CD8-positive, alpha-beta memory T cell (primary cell): Measurements from ENCODE around the gene CBLL1. TPM values are rescaled to one million over a fixed set of nuclear protein-coding genes. Genes with fewer than 3 reads are reported as not detected.

ENCODE experiments used
- CTCF ChIA-PET: fragments of 350-600 bp; sonication (Branson Sonifier 250); formaldehyde crosslinking; loops from one replicate; lab custom pipeline; 2021; ENCODE audit warnings: antibody characterized with exemption; lab: Charles Lee
- POLR2A ChIA-PET: fragments of 350-600 bp; sonication (Branson Sonifier 250); formaldehyde crosslinking; loops from one replicate; lab custom pipeline; 2021; ENCODE audit warnings: antibody characterized with exemption; lab: Charles Lee
- DNase-seq, 5 donors: peaks; one replicate each; pipeline versions ENCODE4 v3.0.0 to v3.0.0-alpha.2; 2020 to 2022; ENCODE audit warnings: mixed read lengths in 1 of 5
- H3K27ac ChIP-seq: one replicate; pipeline ENCODE4 v1.7.0; 2013; ENCODE audit warnings: low read depth, mild to moderate bottlenecking, low read length, moderate library complexity
- H3K27me3 ChIP-seq: 2 replicates; pipeline ENCODE4 v1.7.0; 2013; ENCODE audit warnings: low read length, mild to moderate bottlenecking; ENCODE audit not compliant: insufficient read depth, poor library complexity, severe bottlenecking
- H3K36me3 ChIP-seq: 2 replicates; pipeline ENCODE4 v1.7.0; 2013; ENCODE audit warnings: mild to moderate bottlenecking, low read length, moderate library complexity; ENCODE audit not compliant: insufficient read depth
- H3K4me1 ChIP-seq: 2 replicates; pipeline ENCODE4 v1.7.0; 2013; ENCODE audit warnings: mild to moderate bottlenecking, low read length, moderate library complexity; ENCODE audit not compliant: insufficient read depth
- H3K4me3 ChIP-seq: 2 replicates; pipeline ENCODE4 v1.7.0; 2013; ENCODE audit warnings: mild to moderate bottlenecking, low read length
- H3K9me3 ChIP-seq: 2 replicates; pipeline ENCODE4 v1.7.0; 2013; ENCODE audit warnings: mild to moderate bottlenecking, low read length
- H3K27ac Mint-ChIP-seq, 8 donors: one replicate each; pipeline ENCODE4 v1.8.0; 2020 to 2021; ENCODE audit warnings: mixed read lengths in 8 of 8, mild to moderate bottlenecking in 6 of 8, inconsistent platforms in 3 of 8, moderate library complexity in 3 of 8
- H3K27me3 Mint-ChIP-seq, 2 donors: one replicate each; pipeline ENCODE4 v1.8.0; 2020 to 2021; ENCODE audit warnings: mixed read lengths in 2 of 2, mild to moderate bottlenecking in 1 of 2, moderate library complexity in 1 of 2
- H3K36me3 Mint-ChIP-seq, 3 donors: one replicate each; pipeline ENCODE4 v1.8.0; 2020 to 2021; ENCODE audit warnings: mixed read lengths in 3 of 3, inconsistent platforms in 1 of 3, mild to moderate bottlenecking in 1 of 3
- H3K4me1 Mint-ChIP-seq, 3 donors: one replicate each; pipeline ENCODE4 v1.8.0; 2020 to 2021; ENCODE audit warnings: mixed read lengths in 3 of 3, inconsistent platforms in 1 of 3, mild to moderate bottlenecking in 1 of 3
- H3K4me3 Mint-ChIP-seq, 7 donors: one replicate each; pipeline ENCODE4 v1.8.0; 2020 to 2021; ENCODE audit warnings: mixed read lengths in 7 of 7, mild to moderate bottlenecking in 6 of 7, moderate library complexity in 4 of 7, inconsistent platforms in 2 of 7
- H3K9me3 Mint-ChIP-seq, 5 donors: one replicate each; pipeline ENCODE4 v1.8.0; 2020 to 2022; ENCODE audit warnings: mixed read lengths in 5 of 5, mild to moderate bottlenecking in 3 of 5, moderate library complexity in 2 of 5, inconsistent platforms in 1 of 5
- polyA plus RNA-seq: library from polyadenylated mRNA; unstranded; fragments of 300-500 nt; fragmentation: Illumina TruSeq; gene quantifications from one replicate; pipeline ENCODE4 v1.2.3, GENCODE V29; 2021
- total RNA-seq, 2 experiments: library from RNA; stranded (reverse); gene quantifications; one replicate each; pipeline ENCODE4 v1.2.3, GENCODE V29; 2021

Gene CBLL1
- total and polyA plus RNA-seq, 3 experiments from 2014 or later, result 42.7 to 89.7 (median 49.3) TPM

GRCh38 chr7:107779647-107780099 is 35.7 kb downstream of the CBLL1 start:
- peaks cover 0 to 13% (median 0%) of the 10 kb centered on the region in 3 donors for H3K36me3 Mint-ChIP-seq
- H3K4me1 ChIP-seq, result no peaks in the 10 kb centered on the region
- H3K27me3 Mint-ChIP-seq, result peaks cover 0 to 1% of the 10 kb centered on the region in 2 donors

GRCh38 chr7:107782374-107782773 is 38.4 kb downstream of the CBLL1 start:
- H3K9me3 ChIP-seq, result no peaks in the 10 kb centered on the region
- Mint-ChIP-seq H3K4me1 (peaks cover 5 to 26% (median 20%) of the 10 kb centered on the region in 3 donors), H3K27me3 (peaks cover 1 to 8% of the 10 kb centered on the region in 2 donors), H3K36me3 (peaks cover 0 to 7% (median 0%) of the 10 kb centered on the region in 3 donors), H3K9me3 (no peaks in the 10 kb centered on the region), H3K4me3 (no peak overlapping the region), H3K27ac (no peak overlapping the region)
- ChIA-PET POLR2A (no interaction called here), CTCF (interaction anchor here (2.0 kb wide), 1 partner anchor 39 kb away, joined by 5 read pairs; no protein-coding TSS in a partner anchor)
- no peak overlapping the region for H3K27ac ChIP-seq
- no peak overlapping the region for H3K4me3 ChIP-seq
- no peaks in the 10 kb centered on the region for H3K27me3 ChIP-seq
- H3K36me3 ChIP-seq, result no peaks in the 10 kb centered on the region
- H3K4me1 ChIP-seq, result peaks cover 4% of the 10 kb centered on the region
- DNase-seq, result no peak

More at GRCh38 chr7:107779647-107780099, 35.7 kb downstream of the CBLL1 start:
- H3K36me3 ChIP-seq, result no peaks in the 10 kb centered on the region
- H3K4me3 ChIP-seq, result no peak overlapping the region
- Mint-ChIP-seq H3K9me3 (no peaks in the 10 kb centered on the region), H3K4me3 (no peak overlapping the region), H3K27ac (peak overlapping the region in 1 of 8 donors; percentile 34), H3K4me1 (peaks cover 0 to under 1% (median 0%) of the 10 kb centered on the region in 3 donors)
- H3K27me3 ChIP-seq, result no peaks in the 10 kb centered on the region
- H3K9me3 ChIP-seq, result no peaks in the 10 kb centered on the region
- ChIA-PET POLR2A (no interaction called here), CTCF (no interaction called here)
- no peak overlapping the region for H3K27ac ChIP-seq
- DNase-seq, result no peak

- Histone ChIP-seq H3K4me3 (no peak overlapping the region), H3K4me1 (peaks cover 4% of the 10 kb centered on the region), H3K27ac (no peak overlapping the region), H3K9me3 (no peaks in the 10 kb centered on the region), H3K27me3 (no peaks in the 10 kb centered on the region), H3K36me3 (no peaks in the 10 kb centered on the region)
- peaks cover 0 to 7% (median 0%) of the 10 kb centered on the region in 3 donors for H3K36me3 Mint-ChIP-seq
- DNase-seq, result no peak
- H3K4me1 Mint-ChIP-seq, result peaks cover 7 to 37% (median 24%) of the 10 kb centered on the region in 3 donors
- ChIA-PET CTCF (interaction anchor here (1.7 kb wide), 1 partner anchor 90 kb away, joined by 5 read pairs; no protein-coding TSS in a partner anchor), POLR2A (no interaction called here)
- H3K4me3 Mint-ChIP-seq, result no peak overlapping the region
- no peaks in the 10 kb centered on the region for H3K9me3 Mint-ChIP-seq
- H3K27me3 Mint-ChIP-seq, result peaks cover 3 to 8% of the 10 kb centered on the region in 2 donors
- H3K27ac Mint-ChIP-seq, result no peak overlapping the region
These were observed 39.7 kb downstream of the CBLL1 start for GRCh38 chr7:107783648-107784047.

GRCh38 chr7:107785170-107785569 is 41.2 kb downstream of the CBLL1 start:
- Histone ChIP-seq H3K27ac (no peak overlapping the region), H3K9me3 (no peaks in the 10 kb centered on the region), H3K4me3 (no peak overlapping the region), H3K4me1 (peaks cover 4% of the 10 kb centered on the region), H3K27me3 (no peaks in the 10 kb centered on the region), H3K36me3 (no peaks in the 10 kb centered on the region)
- H3K4me1 Mint-ChIP-seq, result peaks cover 7 to 37% (median 24%) of the 10 kb centered on the region in 3 donors
- DNase-seq, result no peak
- peaks cover 0 to 7% (median 0%) of the 10 kb centered on the region in 3 donors for H3K36me3 Mint-ChIP-seq
- H3K9me3 Mint-ChIP-seq, result no peaks in the 10 kb centered on the region
- H3K27ac Mint-ChIP-seq, result peak overlapping the region in 3 of 8 donors; percentile 9 to 34 (median 19)
- ChIA-PET CTCF (interaction anchor here (1.7 kb wide), 1 partner anchor 88 kb away, joined by 5 read pairs; no protein-coding TSS in a partner anchor), POLR2A (no interaction called here)
- peaks cover 7 to 14% of the 10 kb centered on the region in 2 donors for H3K27me3 Mint-ChIP-seq
- peak overlapping the region in 1 of 7 donors; percentile 48 for H3K4me3 Mint-ChIP-seq

DNA sequence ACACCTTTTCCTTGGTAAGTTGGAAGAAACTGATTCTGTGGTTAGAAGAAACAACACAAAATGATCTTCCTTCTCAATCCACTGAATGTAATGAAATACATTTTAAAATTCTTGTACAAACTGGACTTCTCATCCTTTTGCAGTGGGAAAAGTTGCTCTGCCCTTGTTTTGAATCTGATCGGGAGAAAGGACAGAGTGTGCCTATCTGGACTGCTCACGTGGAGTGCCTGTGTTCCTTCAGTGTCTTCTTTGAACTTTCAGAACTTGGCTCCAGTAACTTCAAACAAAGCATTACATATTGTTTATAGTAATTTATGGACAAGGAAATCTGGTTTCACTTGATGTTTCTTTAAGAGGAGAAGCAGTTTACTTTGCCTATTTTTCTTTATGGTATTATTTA is 42.0 kb downstream of the CBLL1 start:
- Mint-ChIP-seq H3K4me3 (no peak overlapping the region), H3K9me3 (no peaks in the 10 kb centered on the region), H3K27me3 (peaks cover 6 to 21% of the 10 kb centered on the region in 2 donors), H3K27ac (no peak overlapping the region), H3K36me3 (peaks cover 0 to 7% (median 0%) of the 10 kb centered on the region in 3 donors), H3K4me1 (peaks cover 7 to 37% (median 24%) of the 10 kb centered on the region in 3 donors)
- peaks cover 4% of the 10 kb centered on the region for H3K4me1 ChIP-seq
- no peak overlapping the region for H3K27ac ChIP-seq
- H3K9me3 ChIP-seq, result no peaks in the 10 kb centered on the region
- ChIA-PET CTCF (no interaction called here), POLR2A (no interaction called here)
- no peak for DNase-seq
- H3K27me3 ChIP-seq, result no peaks in the 10 kb centered on the region
- H3K4me3 ChIP-seq, result no peak overlapping the region
- no peaks in the 10 kb centered on the region for H3K36me3 ChIP-seq

GRCh38 chr7:107788216-107788615 is 44.3 kb downstream of the CBLL1 start:
- ChIA-PET CTCF (interaction anchor here (0.8 kb wide), 1 partner anchor 51 kb away, joined by 3 read pairs; no protein-coding TSS in a partner anchor), POLR2A (no interaction called here)
- H3K36me3 ChIP-seq, result no peaks in the 10 kb centered on the region

GRCh38 chr7:107788662-107789061 is 44.7 kb downstream of the CBLL1 start:
- Histone ChIP-seq H3K4me3 (no peak overlapping the region), H3K9me3 (no peaks in the 10 kb centered on the region), H3K4me1 (peaks cover 4% of the 10 kb centered on the region), H3K27ac (no peak overlapping the region), H3K27me3 (no peaks in the 10 kb centered on the region), H3K36me3 (no peaks in the 10 kb centered on the region)
- ChIA-PET POLR2A (no interaction called here), CTCF (interaction anchor here (0.8 kb wide), 1 partner anchor 50 kb away, joined by 3 read pairs; no protein-coding TSS in a partner anchor)
- no peak for DNase-seq
- Mint-ChIP-seq H3K27me3 (peaks cover 6 to 28% of the 10 kb centered on the region in 2 donors), H3K9me3 (no peaks in the 10 kb centered on the region), H3K36me3 (no peaks in the 10 kb centered on the region), H3K4me1 (peaks cover 7 to 37% (median 24%) of the 10 kb centered on the region in 3 donors), H3K4me3 (no peak overlapping the region), H3K27ac (no peak overlapping the region)

More at GRCh38 chr7:107788216-107788615, 44.3 kb downstream of the CBLL1 start:
- Mint-ChIP-seq H3K4me1 (peaks cover 7 to 37% (median 24%) of the 10 kb centered on the region in 3 donors), H3K9me3 (no peaks in the 10 kb centered on the region), H3K4me3 (no peak overlapping the region), H3K36me3 (no peaks in the 10 kb centered on the region), H3K27ac (no peak overlapping the region), H3K27me3 (peaks cover 6 to 28% of the 10 kb centered on the region in 2 donors)
- H3K4me1 ChIP-seq, result peaks cover 4% of the 10 kb centered on the region
- no peak overlapping the region for H3K4me3 ChIP-seq
- no peak overlapping the region for H3K27ac ChIP-seq
- H3K27me3 ChIP-seq, result no peaks in the 10 kb centered on the region
- H3K9me3 ChIP-seq, result no peaks in the 10 kb centered on the region
- no peak for DNase-seq

DNA sequence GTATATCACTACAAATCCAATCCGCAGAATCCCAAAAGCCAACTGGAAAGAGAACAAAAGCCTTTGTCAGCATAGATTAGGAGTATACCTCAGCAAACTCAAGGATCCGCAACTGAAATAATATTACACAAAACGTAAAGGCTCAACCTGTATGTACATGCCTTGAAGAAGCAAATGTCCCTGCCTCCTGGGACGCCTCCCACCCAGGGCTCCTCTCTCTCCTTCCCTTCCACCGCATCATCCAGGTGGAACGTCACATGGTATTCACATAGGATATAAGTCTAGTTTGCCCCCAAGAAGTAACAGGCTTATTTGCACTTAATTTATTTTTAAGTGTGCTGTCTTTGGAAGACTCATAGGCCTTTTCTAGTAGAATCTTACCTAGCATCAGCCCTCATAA is 45.7 kb downstream of the CBLL1 start:
- DNase-seq, result no peak
- Mint-ChIP-seq H3K36me3 (no peaks in the 10 kb centered on the region), H3K4me1 (peaks cover 7 to 37% (median 24%) of the 10 kb centered on the region in 3 donors), H3K9me3 (no peaks in the 10 kb centered on the region), H3K27ac (no peak overlapping the region), H3K27me3 (peaks cover 6 to 31% of the 10 kb centered on the region in 2 donors), H3K4me3 (no peak overlapping the region)
- POLR2A ChIA-PET, result no interaction called here
- Histone ChIP-seq H3K27ac (no peak overlapping the region), H3K4me1 (peaks cover 4% of the 10 kb centered on the region), H3K27me3 (no peaks in the 10 kb centered on the region), H3K4me3 (no peak overlapping the region), H3K36me3 (no peaks in the 10 kb centered on the region), H3K9me3 (no peaks in the 10 kb centered on the region)
- CTCF ChIA-PET, result no interaction called here
